ENCODE data around the gene ART3. TPM values are rescaled to one million over a fixed set of nuclear protein-coding genes. Genes with fewer than 3 reads are reported as not detected.
"Not testable (repeated sequence)": the region's sequence is repeated elsewhere in the genome, so short reads cannot be mapped to it uniquely, and the experiment has no call there.

The ART3 gene
- total RNA-seq, 1 experiment from 2014 or later = not detected

DNA sequence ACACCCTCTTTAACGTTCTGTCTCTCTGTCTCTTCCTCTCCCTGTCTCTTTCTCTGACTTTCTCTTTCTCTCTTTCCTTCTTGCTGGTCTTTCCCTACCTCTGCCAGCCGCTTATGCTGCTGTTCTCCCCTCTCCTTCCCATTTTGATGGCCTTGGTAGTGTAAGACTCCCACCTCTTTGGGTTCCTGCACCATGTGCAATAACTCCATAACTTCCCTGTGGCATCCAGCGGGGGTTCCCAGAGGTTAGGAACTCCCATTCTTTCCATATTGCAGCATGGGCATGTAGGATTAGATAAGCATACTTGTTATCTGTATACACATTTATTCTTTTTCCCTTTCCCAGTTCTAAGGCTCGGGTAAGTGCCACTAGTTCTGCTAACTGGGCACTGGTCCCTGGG, 29.8 kb upstream of the ART3 start:
- H3K4me1 Mint-ChIP-seq (ENCODE audit: low read depth, unreplicated experiment) = not testable (repeated sequence)

DNA sequence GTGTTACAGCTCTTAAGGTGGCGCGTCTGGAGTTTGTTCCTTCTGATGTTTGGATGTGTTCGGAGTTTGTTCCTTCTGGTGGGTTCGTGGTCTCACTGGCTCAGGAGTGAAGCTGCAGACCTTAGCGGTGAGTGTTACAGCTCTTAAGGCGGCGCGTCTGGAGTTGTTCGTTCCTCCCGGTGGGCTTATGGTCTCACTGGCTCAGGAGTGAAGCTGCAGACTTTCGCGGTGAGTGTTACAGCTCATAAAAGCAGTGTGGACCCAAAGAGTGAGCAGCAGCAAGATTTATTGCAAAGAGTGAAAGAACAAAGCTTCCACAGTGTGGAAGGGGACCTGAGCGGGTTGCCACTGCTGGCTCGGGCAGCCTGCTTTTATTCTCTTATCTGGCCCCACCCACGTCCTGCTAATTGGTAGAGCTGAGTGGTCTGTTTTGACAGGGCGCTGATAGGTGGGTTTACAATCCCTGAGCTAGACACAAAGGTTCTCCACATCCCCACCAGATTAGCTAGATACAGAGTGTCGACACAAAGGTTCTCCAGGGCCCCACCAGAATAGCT, 24.6 kb upstream of the ART3 start:
- H3K36me3 Mint-ChIP-seq (ENCODE audit: insufficient read depth, unreplicated experiment); H3K9me3 ChIP-seq; H3K27me3 Mint-ChIP-seq (ENCODE audit: insufficient read depth, unreplicated experiment); DNase-seq; BruUV-seq (replicated peaks); H3K4me3 Mint-ChIP-seq (ENCODE audit: unreplicated experiment); H3K27me3 ChIP-seq (replicated peaks; ENCODE audit: control insufficient read depth, insufficient read depth, low read length); H3K4me3 ChIP-seq (ENCODE audit: low read depth, low read length); CTCF ChIA-PET; H3K4me1 Mint-ChIP-seq (ENCODE audit: low read depth, unreplicated experiment); H3K4me1 ChIP-seq; intact Hi-C loops (cut with micrococcal nuclease; ENCODE audit: unreplicated experiment); H3K9me3 Mint-ChIP-seq (ENCODE audit: unreplicated experiment); POLR2A ChIA-PET; H3K27ac Mint-ChIP-seq (ENCODE audit: unreplicated experiment); H3K36me3 ChIP-seq (ENCODE audit: control insufficient read depth, insufficient read depth, low read length): not testable (repeated sequence)

More for the DNA sequence above, 29.8 kb upstream of the ART3 start:
- intact Hi-C loops (cut with micrococcal nuclease; ENCODE audit: unreplicated experiment); H3K36me3 ChIP-seq (ENCODE audit: control insufficient read depth, insufficient read depth, low read length); H3K27ac Mint-ChIP-seq (ENCODE audit: unreplicated experiment); H3K27me3 ChIP-seq (replicated peaks; ENCODE audit: control insufficient read depth, insufficient read depth, low read length); H3K4me1 ChIP-seq; H3K9me3 ChIP-seq; H3K4me3 Mint-ChIP-seq (ENCODE audit: unreplicated experiment); CTCF ChIA-PET; H3K4me3 ChIP-seq (ENCODE audit: low read depth, low read length); H3K36me3 Mint-ChIP-seq (ENCODE audit: insufficient read depth, unreplicated experiment); BruUV-seq (replicated peaks); POLR2A ChIA-PET; H3K27me3 Mint-ChIP-seq (ENCODE audit: insufficient read depth, unreplicated experiment); DNase-seq: not testable (repeated sequence)
- H3K9me3 Mint-ChIP-seq (ENCODE audit: unreplicated experiment) = peaks cover 12% of the 10 kb centered on the region

DNA sequence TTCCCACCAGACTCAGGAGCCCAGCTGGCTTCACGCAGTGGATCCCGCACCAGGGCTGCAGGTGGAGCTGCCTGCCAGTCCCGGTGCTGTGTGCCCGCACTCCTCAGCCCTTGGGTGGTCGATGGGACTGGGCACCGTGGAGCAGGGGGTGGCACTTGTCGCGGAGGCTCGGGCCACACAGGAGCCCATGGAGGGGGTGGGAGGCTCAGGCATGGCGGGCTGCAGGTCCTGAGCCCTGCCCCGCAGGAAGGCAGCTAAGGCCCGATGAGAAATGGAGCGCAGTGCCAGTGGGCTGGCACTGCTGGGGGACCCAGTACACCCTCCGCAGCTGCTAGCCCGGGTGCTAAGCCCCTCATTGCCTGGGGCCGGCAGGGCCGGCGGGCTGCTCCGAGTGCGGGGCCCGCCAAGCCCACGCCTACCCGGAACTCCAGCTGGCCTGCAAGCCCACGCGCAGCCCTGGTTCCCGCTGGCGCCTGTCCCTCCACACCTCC, 23.9 kb upstream of the ART3 start:
- H3K4me1 Mint-ChIP-seq (ENCODE audit: low read depth, unreplicated experiment); H3K4me1 ChIP-seq; H3K4me3 ChIP-seq (ENCODE audit: low read depth, low read length); H3K27ac Mint-ChIP-seq (ENCODE audit: unreplicated experiment); POLR2A ChIA-PET; H3K27me3 ChIP-seq (replicated peaks; ENCODE audit: control insufficient read depth, insufficient read depth, low read length); intact Hi-C loops (cut with micrococcal nuclease; ENCODE audit: unreplicated experiment); CTCF ChIA-PET; BruUV-seq (replicated peaks); H3K36me3 ChIP-seq (ENCODE audit: control insufficient read depth, insufficient read depth, low read length); H3K9me3 ChIP-seq; DNase-seq; H3K36me3 Mint-ChIP-seq (ENCODE audit: insufficient read depth, unreplicated experiment); H3K27me3 Mint-ChIP-seq (ENCODE audit: insufficient read depth, unreplicated experiment); H3K4me3 Mint-ChIP-seq (ENCODE audit: unreplicated experiment); H3K9me3 Mint-ChIP-seq (ENCODE audit: unreplicated experiment): not testable (repeated sequence)

DNA sequence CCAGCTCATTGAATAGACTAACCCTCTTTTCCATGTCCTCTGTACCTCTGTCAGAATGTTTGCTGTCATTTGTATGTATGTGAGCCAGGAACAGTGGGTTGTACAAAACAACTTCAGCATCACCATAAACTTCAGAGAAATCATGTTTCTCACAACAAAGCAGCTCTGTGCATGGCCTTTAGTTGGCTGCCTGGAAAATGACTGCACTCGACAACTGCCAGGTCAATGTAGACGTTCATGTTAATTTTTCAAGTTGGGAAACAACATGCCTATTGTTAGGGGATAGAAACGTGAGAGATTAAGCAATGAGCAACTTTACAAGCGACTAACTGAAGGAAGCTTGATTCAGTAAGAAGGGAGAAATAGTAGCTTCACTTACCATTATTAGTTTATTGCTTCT, 20.8 kb upstream of the ART3 start:
- CTCF ChIA-PET = interaction anchor here (0.6 kb wide), 1 partner anchor 58 kb away, joined by 4 read pairs; no protein-coding TSS in a partner anchor
- no peak overlapping the region for H3K4me3 Mint-ChIP-seq (ENCODE audit: unreplicated experiment)
- DNase-seq = no peak
- intact Hi-C loops (cut with micrococcal nuclease; ENCODE audit: unreplicated experiment) = no loop called here
- POLR2A ChIA-PET = no interaction called here
- peaks cover 5% of the 10 kb centered on the region; the same call in 1 of the 2 replicates for H3K4me1 ChIP-seq
- no peak overlapping the region for H3K4me3 ChIP-seq (ENCODE audit: low read depth, low read length)
- H3K4me1 Mint-ChIP-seq (ENCODE audit: low read depth, unreplicated experiment) = peaks cover 5% of the 10 kb centered on the region
- no peaks in the 10 kb centered on the region for H3K36me3 ChIP-seq (ENCODE audit: control insufficient read depth, insufficient read depth, low read length)
- TF ChIP-seq, protein P1, sequence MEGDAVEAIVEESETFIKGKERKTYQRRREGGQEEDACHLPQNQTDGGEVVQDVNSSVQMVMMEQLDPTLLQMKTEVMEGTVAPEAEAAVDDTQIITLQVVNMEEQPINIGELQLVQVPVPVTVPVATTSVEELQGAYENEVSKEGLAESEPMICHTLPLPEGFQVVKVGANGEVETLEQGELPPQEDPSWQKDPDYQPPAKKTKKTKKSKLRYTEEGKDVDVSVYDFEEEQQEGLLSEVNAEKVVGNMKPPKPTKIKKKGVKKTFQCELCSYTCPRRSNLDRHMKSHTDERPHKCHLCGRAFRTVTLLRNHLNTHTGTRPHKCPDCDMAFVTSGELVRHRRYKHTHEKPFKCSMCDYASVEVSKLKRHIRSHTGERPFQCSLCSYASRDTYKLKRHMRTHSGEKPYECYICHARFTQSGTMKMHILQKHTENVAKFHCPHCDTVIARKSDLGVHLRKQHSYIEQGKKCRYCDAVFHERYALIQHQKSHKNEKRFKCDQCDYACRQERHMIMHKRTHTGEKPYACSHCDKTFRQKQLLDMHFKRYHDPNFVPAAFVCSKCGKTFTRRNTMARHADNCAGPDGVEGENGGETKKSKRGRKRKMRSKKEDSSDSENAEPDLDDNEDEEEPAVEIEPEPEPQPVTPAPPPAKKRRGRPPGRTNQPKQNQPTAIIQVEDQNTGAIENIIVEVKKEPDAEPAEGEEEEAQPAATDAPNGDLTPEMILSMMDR (IDR thresholded peaks at IDR 0.05; ENCODE audit: insufficient read depth in 1 of 2, low read depth in 1 of 2, low read length in 1 of 2, severe bottlenecking in 1 of 2, unreplicated experiment in 1 of 2) = no peak
- H3K36me3 Mint-ChIP-seq (ENCODE audit: insufficient read depth, unreplicated experiment) = no peaks in the 10 kb centered on the region
- no peaks in the 10 kb centered on the region for H3K9me3 Mint-ChIP-seq (ENCODE audit: unreplicated experiment)
- no peaks in the 10 kb centered on the region for H3K9me3 ChIP-seq
- no peak overlapping the region for H3K27ac Mint-ChIP-seq (ENCODE audit: unreplicated experiment)
- BruUV-seq (replicated peaks) = no TSS peak
- H3K27me3 Mint-ChIP-seq (ENCODE audit: insufficient read depth, unreplicated experiment) = no peaks in the 10 kb centered on the region
- H3K27me3 ChIP-seq (replicated peaks; ENCODE audit: control insufficient read depth, insufficient read depth, low read length) = no peaks in the 10 kb centered on the region

All from Caco-2 (cell line).